SK-N-SH (cell line): ENCODE measurements around the gene ANKUB1. TPM values are rescaled to one million over a fixed set of nuclear protein-coding genes. Genes with fewer than 3 reads are reported as not detected.

Source experiments
- CTCF ChIA-PET: fragments of 300-600, 350-600 bp; formaldehyde crosslinking; extraction: SDS; loops from one replicate; lab custom pipeline; 2021; lab: Yijun Ruan, JAX
- POLR2A ChIA-PET: fragments of 350-600 bp; sonication (Branson Sonifier 250); formaldehyde crosslinking; extraction: SDS; loops from one replicate; lab custom pipeline; 2020; ENCODE audit warnings: antibody characterized with exemption, inconsistent platforms; lab: Yijun Ruan, JAX
- DNase-seq: peaks from one replicate; pipeline ENCODE4 v3.0.0; 2012
- H2AFZ ChIP-seq: fragments of 200-600 bp; sonication (generic); 2 replicates; pipeline ENCODE4 v1.8.1; 2016; ENCODE audit warnings: antibody characterized with exemption, mild to moderate bottlenecking, low read depth
- H3F3A ChIP-seq: fragments of 200-600 bp; sonication (generic); replicated peaks from 2 replicates; pipeline ENCODE3; 2016; ENCODE audit warnings: antibody characterized with exemption, mild to moderate bottlenecking; ENCODE audit not compliant: insufficient read depth
- H3K27ac ChIP-seq, 2 experiments: fragments of 200-500 bp in 1 of 2; fragments of 200-600 bp in 1 of 2; sonication (Bioruptor generic) in 1 of 2; sonication (generic), shearing (Covaris generic) in 1 of 2; 2 replicates each; pipeline versions ENCODE4 v1.5.1 to v1.6.1; 2014 to 2016; ENCODE audit warnings: low read depth in 2 of 2, inconsistent platforms in 1 of 2, low read length in 1 of 2, mild to moderate bottlenecking in 1 of 2, mixed read lengths in 1 of 2
- H3K27me3 ChIP-seq: fragments of 200-600 bp; sonication (generic), shearing (Covaris generic); 2 replicates; pipeline ENCODE4 v1.6.1; 2016; ENCODE audit warnings: mixed run types; ENCODE audit not compliant: insufficient read depth
- H3K36me3 ChIP-seq, 2 experiments: fragments of 200-500 bp in 1 of 2; fragments of 200-600 bp in 1 of 2; sonication (Bioruptor generic) in 1 of 2; sonication (generic) in 1 of 2; replicated peaks in 1 of 2; 2 replicates each; pipeline versions ENCODE3 to v1.5.1; 2014 to 2016; ENCODE audit warnings: low read length in 1 of 2, mild to moderate bottlenecking in 1 of 2; ENCODE audit not compliant: insufficient read depth in 2 of 2, control insufficient read depth in 1 of 2
- H3K4me1 ChIP-seq, 2 experiments: fragments of 200-500 bp in 1 of 2; fragments of 200-600 bp in 1 of 2; sonication (Bioruptor generic) in 1 of 2; sonication (generic), shearing (Covaris generic) in 1 of 2; 2 replicates each; pipeline versions ENCODE4 v1.5.1 to v1.6.1; 2014 to 2016; ENCODE audit warnings: low read depth in 1 of 2, low read length in 1 of 2, mixed run types in 1 of 2; ENCODE audit not compliant: insufficient read depth in 2 of 2, control insufficient read depth in 1 of 2
- H3K4me2 ChIP-seq: fragments of 200-600 bp; sonication (generic), shearing (Covaris generic); 2 replicates; pipeline ENCODE4 v1.6.1; 2017; ENCODE audit warnings: mixed run types
- H3K4me3 ChIP-seq, 2 experiments: fragments of 200-500 bp in 1 of 2; fragments of 200-600 bp in 1 of 2; sonication (Bioruptor generic) in 1 of 2; sonication (generic), shearing (Covaris generic) in 1 of 2; 2 replicates each; pipeline versions ENCODE4 v1.5.1 to v1.8.1; 2014 to 2016; ENCODE audit warnings: low read depth in 2 of 2, inconsistent platforms in 1 of 2, low read length in 1 of 2, mild to moderate bottlenecking in 1 of 2, mixed read lengths in 1 of 2, moderate library complexity in 1 of 2
- H3K79me2 ChIP-seq: fragments of 200-600 bp; sonication (generic); 2 replicates; pipeline ENCODE4 v1.8.1; 2017; ENCODE audit warnings: mild to moderate bottlenecking; ENCODE audit not compliant: insufficient read depth
- H3K9ac ChIP-seq: fragments of 200-600 bp; sonication (generic); 2 replicates; pipeline ENCODE4 v1.6.1; 2017; ENCODE audit warnings: mixed run types
- H3K9me2 ChIP-seq: fragments of 200-600 bp; sonication (generic); 2 replicates; pipeline ENCODE4 v1.6.1; 2017; ENCODE audit warnings: mixed run types
- H3K9me3 ChIP-seq: fragments of 200-600 bp; sonication (generic); 2 replicates; pipeline ENCODE4 v1.6.1; 2017; ENCODE audit warnings: mixed run types, mild to moderate bottlenecking, moderate library complexity
- H4K20me1 ChIP-seq: fragments of 200-600 bp; sonication (generic); 2 replicates; pipeline ENCODE4 v1.6.1; 2017; ENCODE audit warnings: mild to moderate bottlenecking, mixed run types; ENCODE audit not compliant: insufficient read depth
- CHD2 ChIP-seq: fragments of 150-350 bp; IDR thresholded peaks from 2 replicates; pipeline ENCODE4 v1.6.1; 2018; ENCODE audit warnings: low read length; ENCODE audit not compliant: partially characterized antibody
- ELF1 ChIP-seq: IDR thresholded peaks from 2 replicates; pipeline ENCODE4 v1.4.0; 2012
- FOSL2 ChIP-seq: IDR thresholded peaks from 2 replicates; pipeline ENCODE4 v1.4.0; 2012; ENCODE audit warnings: low read depth, mild to moderate bottlenecking, moderate library complexity, borderline replicate concordance
- FOXJ3 ChIP-seq: sonication (generic); formaldehyde crosslinking; IDR thresholded peaks from 2 replicates; pipeline ENCODE4 v1.5.1; 2020; ENCODE audit warnings: mild to moderate bottlenecking, missing genetic modification reagents
- FOXM1 ChIP-seq: IDR thresholded peaks from 2 replicates; pipeline ENCODE4 v1.4.0; 2012; ENCODE audit warnings: low read depth, mild to moderate bottlenecking
- MEF2A ChIP-seq: IDR thresholded peaks from 2 replicates; pipeline ENCODE4 v1.4.0; 2012; ENCODE audit warnings: low read depth, borderline replicate concordance
- RCOR1 ChIP-seq: fragments of 150-350 bp; IDR thresholded peaks from 2 replicates; pipeline ENCODE4 v1.6.1; 2017; ENCODE audit warnings: antibody characterized with exemption, low read length
- REST ChIP-seq: IDR thresholded peaks from 2 replicates; pipeline ENCODE4 v1.6.1; 2012; ENCODE audit warnings: mild to moderate bottlenecking, low read depth, low read length, moderate library complexity
- TCF12 ChIP-seq: IDR thresholded peaks from 2 replicates; pipeline ENCODE4 v1.4.0; 2012
- TEAD4 ChIP-seq: IDR thresholded peaks from 2 replicates; pipeline ENCODE4 v1.4.0; 2012; ENCODE audit warnings: mild to moderate bottlenecking, borderline replicate concordance; ENCODE audit not compliant: insufficient read depth
- USF2 ChIP-seq: fragments of 150-350 bp; IDR thresholded peaks from 2 replicates; pipeline ENCODE4 v1.6.1; 2017; ENCODE audit warnings: antibody characterized with exemption, low read length, low read depth, borderline replicate concordance
- YY1 ChIP-seq: IDR thresholded peaks from 2 replicates; pipeline ENCODE4 v1.4.0; 2012; ENCODE audit warnings: low read depth, mild to moderate bottlenecking
- WGBS: methylation state at CpG from one replicate; pipeline ENCODE4 v1.1.6; 2017; ENCODE audit warnings: low lambda C conversion rate; 5-methylcytosine and 5-hydroxymethylcytosine counted together
- polyA plus RNA-seq, 3 experiments: library from polyadenylated mRNA; depleted of rRNA; stranded (reverse); fragments of >200 nt; gene quantifications; 2 replicates each; pipeline ENCODE4 v1.2.3, GENCODE V29; 2012
- TF ChIP-seq, protein P1 (sequence below): fragments of 200-600 bp; sonication (generic); IDR thresholded peaks from 2 replicates; pipeline ENCODE4 v1.6.1; 2017; ENCODE audit warnings: antibody characterized with exemption, mild to moderate bottlenecking, moderate library complexity

The ANKUB1 gene
- polyA plus RNA-seq, 1 of the 3 experiments (the other 2 are of a cell fraction) = not detected

DNA sequence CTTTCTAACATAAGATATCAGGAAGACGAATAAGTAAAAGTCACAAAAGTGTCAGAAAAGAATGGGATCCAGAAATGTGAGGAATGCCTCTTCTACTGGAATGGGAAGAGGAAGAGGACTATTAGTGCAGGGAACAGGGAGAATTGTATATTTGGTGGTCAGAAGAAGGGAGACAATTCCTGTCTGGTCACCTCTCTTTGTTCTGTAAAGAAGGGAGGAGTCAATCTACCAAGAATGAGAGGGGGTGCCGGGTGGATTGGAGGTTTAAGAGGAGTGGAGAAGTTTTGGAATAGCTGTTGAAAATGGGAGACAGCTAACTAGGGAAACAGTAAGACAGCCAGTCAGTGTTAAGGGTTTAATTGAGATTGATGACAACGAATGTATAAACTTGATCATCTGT lies 60.1 kb downstream of the ANKUB1 start:
- TF ChIP-seq RCOR1 (no peak), FOXJ3 (CRISPR knock-in tag) (no peak), YY1 (no peak), CHD2 (no peak), REST (no peak), MEF2A (no peak), TCF12 (no peak), FOXM1 (no peak), TEAD4 (no peak), USF2 (no peak), FOSL2 (no peak), ELF1 (no peak)
- TF ChIP-seq, protein P1, sequence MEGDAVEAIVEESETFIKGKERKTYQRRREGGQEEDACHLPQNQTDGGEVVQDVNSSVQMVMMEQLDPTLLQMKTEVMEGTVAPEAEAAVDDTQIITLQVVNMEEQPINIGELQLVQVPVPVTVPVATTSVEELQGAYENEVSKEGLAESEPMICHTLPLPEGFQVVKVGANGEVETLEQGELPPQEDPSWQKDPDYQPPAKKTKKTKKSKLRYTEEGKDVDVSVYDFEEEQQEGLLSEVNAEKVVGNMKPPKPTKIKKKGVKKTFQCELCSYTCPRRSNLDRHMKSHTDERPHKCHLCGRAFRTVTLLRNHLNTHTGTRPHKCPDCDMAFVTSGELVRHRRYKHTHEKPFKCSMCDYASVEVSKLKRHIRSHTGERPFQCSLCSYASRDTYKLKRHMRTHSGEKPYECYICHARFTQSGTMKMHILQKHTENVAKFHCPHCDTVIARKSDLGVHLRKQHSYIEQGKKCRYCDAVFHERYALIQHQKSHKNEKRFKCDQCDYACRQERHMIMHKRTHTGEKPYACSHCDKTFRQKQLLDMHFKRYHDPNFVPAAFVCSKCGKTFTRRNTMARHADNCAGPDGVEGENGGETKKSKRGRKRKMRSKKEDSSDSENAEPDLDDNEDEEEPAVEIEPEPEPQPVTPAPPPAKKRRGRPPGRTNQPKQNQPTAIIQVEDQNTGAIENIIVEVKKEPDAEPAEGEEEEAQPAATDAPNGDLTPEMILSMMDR = no peak
- Histone ChIP-seq H3K9me2 (no peaks in the 10 kb centered on the region), H3K4me1 (no peaks in the 10 kb centered on the region; a peak in 1 of 4 replicates), H4K20me1 (no peaks in the 10 kb centered on the region), H3K9ac (no peak overlapping the region), H3K4me3 (no peak overlapping the region), H3K27ac (no peak overlapping the region), H3F3A (peaks cover 17% of the 10 kb centered on the region), H3K9me3 (no peaks in the 10 kb centered on the region), H3K36me3 (no peaks in the 10 kb centered on the region), H2AFZ (no peak overlapping the region), H3K4me2 (no peak overlapping the region), H3K79me2 (no peaks in the 10 kb centered on the region), H3K27me3 (no peaks in the 10 kb centered on the region)
- ChIA-PET POLR2A (no interaction called here), CTCF (interaction anchor here (1.9 kb wide), 1 partner anchor 15 kb away, joined by 5 read pairs; no protein-coding TSS in a partner anchor)
- no peak for DNase-seq
- 85% methylated on average over 3 of the region's 3 CpGs for WGBS
